Measurements from ENCODE around the gene FASTK.

DNA sequence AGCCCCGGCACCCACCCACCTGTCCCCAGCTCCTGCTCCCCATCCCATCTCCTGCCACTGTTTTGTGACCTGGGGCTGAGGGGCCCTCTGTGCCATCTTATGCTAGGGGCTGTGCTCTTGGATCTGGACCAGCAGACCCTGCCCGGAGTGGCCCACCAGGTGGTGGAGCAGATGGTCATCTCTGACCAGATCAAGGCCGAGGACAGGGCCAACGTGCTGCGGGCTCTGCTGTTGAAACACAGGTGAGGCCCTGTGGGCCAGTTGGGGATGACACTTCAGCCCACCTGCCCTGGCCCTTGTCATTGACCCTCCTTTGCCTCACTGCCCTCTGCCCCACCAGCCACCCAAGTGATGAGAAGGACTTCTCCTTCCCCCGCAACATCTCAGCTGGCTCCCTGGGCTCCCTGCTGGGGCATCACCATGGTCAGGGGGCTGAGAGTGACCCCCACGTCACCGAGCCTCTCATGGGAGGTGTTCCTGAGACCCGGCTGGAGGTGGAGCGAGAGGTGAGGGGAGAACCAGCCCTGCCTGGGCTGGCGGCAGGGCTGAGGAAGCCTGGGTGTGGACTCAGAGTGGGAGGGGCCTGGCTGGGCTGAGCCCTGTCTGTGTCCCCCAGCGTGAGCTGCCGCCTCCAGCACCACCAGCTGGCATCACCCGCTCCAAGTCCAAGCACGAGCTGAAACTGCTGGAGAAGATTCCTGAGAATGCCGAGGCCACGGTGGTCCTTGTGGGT is 10.6 kb downstream of the FASTK start:
- TF ChIP-seq, protein P1, sequence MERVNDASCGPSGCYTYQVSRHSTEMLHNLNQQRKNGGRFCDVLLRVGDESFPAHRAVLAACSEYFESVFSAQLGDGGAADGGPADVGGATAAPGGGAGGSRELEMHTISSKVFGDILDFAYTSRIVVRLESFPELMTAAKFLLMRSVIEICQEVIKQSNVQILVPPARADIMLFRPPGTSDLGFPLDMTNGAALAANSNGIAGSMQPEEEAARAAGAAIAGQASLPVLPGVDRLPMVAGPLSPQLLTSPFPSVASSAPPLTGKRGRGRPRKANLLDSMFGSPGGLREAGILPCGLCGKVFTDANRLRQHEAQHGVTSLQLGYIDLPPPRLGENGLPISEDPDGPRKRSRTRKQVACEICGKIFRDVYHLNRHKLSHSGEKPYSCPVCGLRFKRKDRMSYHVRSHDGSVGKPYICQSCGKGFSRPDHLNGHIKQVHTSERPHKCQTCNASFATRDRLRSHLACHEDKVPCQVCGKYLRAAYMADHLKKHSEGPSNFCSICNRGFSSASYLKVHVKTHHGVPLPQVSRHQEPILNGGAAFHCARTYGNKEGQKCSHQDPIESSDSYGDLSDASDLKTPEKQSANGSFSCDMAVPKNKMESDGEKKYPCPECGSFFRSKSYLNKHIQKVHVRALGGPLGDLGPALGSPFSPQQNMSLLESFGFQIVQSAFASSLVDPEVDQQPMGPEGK (CRISPR knock-in tag; IDR thresholded peaks at IDR 0.05; ENCODE audit: borderline replicate concordance) = no peak
- no peak for TF ChIP-seq GLIS3 (CRISPR knock-in tag; IDR thresholded peaks at IDR 0.05)
- no peak for TF ChIP-seq TCF4 (CRISPR knock-in tag; IDR thresholded peaks at IDR 0.05; ENCODE audit: borderline replicate concordance)
- no peak for TF ChIP-seq ZC3H10 (CRISPR knock-in tag; IDR thresholded peaks at IDR 0.05)
- TF ChIP-seq, protein P2, sequence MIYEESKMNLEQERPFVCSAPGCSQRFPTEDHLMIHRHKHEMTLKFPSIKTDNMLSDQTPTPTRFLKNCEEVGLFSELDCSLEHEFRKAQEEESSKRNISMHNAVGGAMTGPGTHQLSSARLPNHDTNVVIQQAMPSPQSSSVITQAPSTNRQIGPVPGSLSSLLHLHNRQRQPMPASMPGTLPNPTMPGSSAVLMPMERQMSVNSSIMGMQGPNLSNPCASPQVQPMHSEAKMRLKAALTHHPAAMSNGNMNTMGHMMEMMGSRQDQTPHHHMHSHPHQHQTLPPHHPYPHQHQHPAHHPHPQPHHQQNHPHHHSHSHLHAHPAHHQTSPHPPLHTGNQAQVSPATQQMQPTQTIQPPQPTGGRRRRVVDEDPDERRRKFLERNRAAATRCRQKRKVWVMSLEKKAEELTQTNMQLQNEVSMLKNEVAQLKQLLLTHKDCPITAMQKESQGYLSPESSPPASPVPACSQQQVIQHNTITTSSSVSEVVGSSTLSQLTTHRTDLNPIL (CRISPR knock-in tag; IDR thresholded peaks at IDR 0.05; ENCODE audit: low read depth) = no peak
- TF ChIP-seq ARNTL (CRISPR knock-in tag; IDR thresholded peaks at IDR 0.05; ENCODE audit: borderline replicate concordance, low read depth) = no peak
- TF ChIP-seq ZFP30 (CRISPR knock-in tag; IDR thresholded peaks at IDR 0.05) = no peak
- TF ChIP-seq RARB (CRISPR knock-in tag; IDR thresholded peaks at IDR 0.05) = no peak

Measured in SK-N-SH treated with all-trans-retinoic acid at 6 μM for 48 hours (cell line).